Uterus (tissue), 4 donors: ENCODE measurements around the gene PBXIP1. TPM values are rescaled to one million over a fixed set of nuclear protein-coding genes. Genes with fewer than 3 reads are reported as not detected.

Experiments used
- DNase-seq, 2 donors: peaks; one replicate each; pipeline ENCODE4 v3.0.0-alpha.2; 2019 to 2020
- H3K27ac ChIP-seq, 2 donors: fragments of 200-600 bp; sonication (generic); 1 replicate in 1 of 2; 2 replicates in 1 of 2; pipeline ENCODE4 v1.5.1; 2016 to 2018
- H3K27me3 ChIP-seq, 2 donors: fragments of 200-600 bp; sonication (generic); one replicate each; pipeline ENCODE4 v1.5.1; 2018 to 2019; ENCODE audit warnings: control low read depth in 1 of 2
- H3K36me3 ChIP-seq, 2 donors: fragments of 200-600 bp; sonication (generic); one replicate each; pipeline ENCODE4 v1.5.1; 2019; ENCODE audit warnings: control low read depth in 1 of 2
- H3K4me1 ChIP-seq, 2 donors: fragments of 200-600 bp; sonication (generic); one replicate each; pipeline ENCODE4 v1.5.1; 2018 to 2019; ENCODE audit warnings: control low read depth in 1 of 2
- H3K4me3 ChIP-seq, 2 donors: fragments of 200-600 bp; sonication (generic); 1 replicate in 1 of 2; 2 replicates in 1 of 2; pipeline ENCODE4 v1.5.1; 2018 to 2019; ENCODE audit warnings: mild to moderate bottlenecking in 1 of 2
- H3K9me3 ChIP-seq, 2 donors: fragments of 200-600 bp; sonication (generic); one replicate each; pipeline ENCODE4 v1.5.1; 2019; ENCODE audit warnings: control low read depth in 1 of 2
- POLR2A ChIP-seq, 2 donors: fragments of 450-650 bp; IDR thresholded peaks; one replicate each; pipeline ENCODE4 v1.6.1; 2016; ENCODE audit warnings: antibody characterized with exemption in 2 of 2, mild to moderate bottlenecking in 1 of 2, moderate library complexity in 1 of 2
- intact Hi-C: fragments of 100-400 bp; cut with DNase I; formaldehyde crosslinking; loops from one replicate; pipeline ENCODE4 v1.15.1; 2023; ENCODE audit warnings: low total_unique reads
- total RNA-seq, 4 donors: library from RNA; depleted of rRNA in 3 of 4; stranded (reverse); fragments of >200 nt in 3 of 4; gene quantifications; one replicate each; pipeline versions ENCODE4 v1.1.0 to v1.2.4, GENCODE V29; 2014 to 2023
- TF ChIP-seq, protein P1 (sequence below), 4 experiments: fragments of 200-600 bp in 2 of 4; fragments of 450-650 bp in 2 of 4; sonication (generic) in 2 of 4; IDR thresholded peaks; one replicate each; pipeline ENCODE4 v1.5.1; 2016 to 2019; ENCODE audit warnings: antibody characterized with exemption in 4 of 4, mild to moderate bottlenecking in 2 of 4, moderate library complexity in 1 of 4
- donor health status: DM: yes; HTN: yes; CAD: no.

PBXIP1 gene
- total RNA-seq, 4 donors from 2014 or later = 34.4 to 151 (median 88.6) TPM

DNA sequence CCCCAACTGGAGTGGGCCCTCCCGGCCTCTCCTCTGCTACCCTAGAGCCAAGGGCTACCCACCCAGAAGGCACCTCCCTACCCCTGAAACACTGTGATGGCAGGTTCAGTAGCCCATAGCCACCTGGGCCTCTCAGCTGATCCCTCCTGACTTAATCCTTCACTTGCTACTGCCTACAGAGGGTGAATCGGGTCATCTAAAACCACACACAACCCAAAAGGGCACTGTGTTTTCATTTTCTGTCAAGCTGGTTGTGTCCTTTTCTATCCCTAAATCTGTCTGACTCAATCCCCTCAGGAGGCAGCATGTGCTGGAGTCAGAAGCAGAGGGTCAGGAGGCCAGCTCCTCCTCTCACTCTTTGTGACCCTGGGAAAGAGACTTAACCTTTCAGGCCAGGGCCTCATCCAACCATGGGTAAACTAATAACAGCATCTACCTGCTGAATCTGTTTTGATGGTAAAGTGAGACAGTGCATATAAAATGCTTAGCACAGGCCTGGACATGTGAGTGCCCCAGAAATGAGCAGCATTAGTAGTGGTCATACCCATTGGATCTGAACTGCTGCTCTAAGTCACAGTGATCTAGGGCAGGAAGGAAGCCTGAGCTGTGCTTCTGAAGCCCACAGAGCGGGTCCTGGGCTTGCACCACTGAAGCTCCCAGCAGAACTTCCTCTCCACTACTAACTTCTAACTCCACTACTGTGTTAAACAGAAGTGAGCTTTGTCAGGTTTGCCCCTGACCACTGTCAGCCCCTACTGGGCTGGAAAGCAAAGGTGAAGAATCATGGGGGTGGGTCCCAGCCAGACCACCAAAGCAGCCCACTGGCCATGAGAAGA lies 30.3 kb downstream of the PBXIP1 start:
- TF ChIP-seq, protein P1, sequence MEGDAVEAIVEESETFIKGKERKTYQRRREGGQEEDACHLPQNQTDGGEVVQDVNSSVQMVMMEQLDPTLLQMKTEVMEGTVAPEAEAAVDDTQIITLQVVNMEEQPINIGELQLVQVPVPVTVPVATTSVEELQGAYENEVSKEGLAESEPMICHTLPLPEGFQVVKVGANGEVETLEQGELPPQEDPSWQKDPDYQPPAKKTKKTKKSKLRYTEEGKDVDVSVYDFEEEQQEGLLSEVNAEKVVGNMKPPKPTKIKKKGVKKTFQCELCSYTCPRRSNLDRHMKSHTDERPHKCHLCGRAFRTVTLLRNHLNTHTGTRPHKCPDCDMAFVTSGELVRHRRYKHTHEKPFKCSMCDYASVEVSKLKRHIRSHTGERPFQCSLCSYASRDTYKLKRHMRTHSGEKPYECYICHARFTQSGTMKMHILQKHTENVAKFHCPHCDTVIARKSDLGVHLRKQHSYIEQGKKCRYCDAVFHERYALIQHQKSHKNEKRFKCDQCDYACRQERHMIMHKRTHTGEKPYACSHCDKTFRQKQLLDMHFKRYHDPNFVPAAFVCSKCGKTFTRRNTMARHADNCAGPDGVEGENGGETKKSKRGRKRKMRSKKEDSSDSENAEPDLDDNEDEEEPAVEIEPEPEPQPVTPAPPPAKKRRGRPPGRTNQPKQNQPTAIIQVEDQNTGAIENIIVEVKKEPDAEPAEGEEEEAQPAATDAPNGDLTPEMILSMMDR (IDR thresholded peaks at IDR 0.05) = no peak
- no peak for TF ChIP-seq POLR2A (IDR thresholded peaks at IDR 0.05)
- Histone ChIP-seq H3K9me3 (no peaks in the 10 kb centered on the region), H3K27me3 (no peaks in the 10 kb centered on the region), H3K4me1 (no peaks in the 10 kb centered on the region), H3K27ac (no peak overlapping the region), H3K4me3 (no peak overlapping the region), H3K36me3 (no peaks in the 10 kb centered on the region)
- intact Hi-C loops = no loop called here
- DNase-seq = no peak

DNA sequence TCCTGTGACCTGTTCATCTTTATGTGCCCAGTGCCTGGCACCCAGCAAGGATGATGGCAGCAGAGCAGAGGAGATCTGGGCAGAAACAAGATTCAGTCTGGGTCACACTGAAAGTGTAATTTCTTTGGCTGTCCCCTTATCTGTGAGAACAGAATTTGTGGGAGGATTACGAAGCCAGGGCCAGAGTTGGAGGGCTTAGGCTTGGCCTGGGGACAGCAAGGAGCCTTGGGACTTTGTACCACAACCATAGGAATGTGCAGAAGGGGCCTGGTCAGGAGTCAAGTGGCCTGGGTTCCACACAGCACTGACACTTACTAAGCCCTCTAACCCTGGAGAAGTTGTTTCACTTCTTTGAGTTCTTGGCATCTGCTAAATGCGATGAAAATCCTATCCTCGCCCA lies 32.2 kb downstream of the PBXIP1 start:
- H3K36me3 ChIP-seq = no peaks in the 10 kb centered on the region
- H3K9me3 ChIP-seq = no peaks in the 10 kb centered on the region
- no peak overlapping the region for H3K4me3 ChIP-seq
- no peaks in the 10 kb centered on the region for H3K4me1 ChIP-seq
- TF ChIP-seq, protein P1 (IDR thresholded peaks at IDR 0.05) = no peak
- no peak for TF ChIP-seq POLR2A (IDR thresholded peaks at IDR 0.05)
- intact Hi-C loops = no loop called here
- H3K27me3 ChIP-seq = no peaks in the 10 kb centered on the region
- DNase-seq = no peak
- H3K27ac ChIP-seq = no peak overlapping the region

DNA sequence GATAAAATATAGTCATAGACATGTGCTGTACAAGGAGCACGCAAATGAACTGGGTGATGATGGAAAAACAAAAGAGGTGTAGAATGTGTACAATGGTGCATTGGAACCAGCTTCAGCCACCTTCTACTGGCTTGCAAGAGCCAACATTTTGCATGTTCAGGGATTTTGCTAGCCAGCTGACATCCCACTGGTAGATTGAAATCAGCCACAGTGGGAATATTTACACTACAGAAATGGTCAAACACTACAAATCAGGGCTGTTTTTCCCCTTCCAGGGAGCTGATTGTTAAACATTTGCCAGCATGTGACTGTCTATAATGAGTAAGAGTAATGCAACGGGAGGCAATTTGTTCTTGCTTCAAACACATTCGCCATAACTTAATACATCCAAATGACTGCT lies 42.6 kb downstream of the PBXIP1 start:
- intact Hi-C loops = no loop called here
- Histone ChIP-seq H3K9me3 (no peaks in the 10 kb centered on the region), H3K4me1 (no peaks in the 10 kb centered on the region), H3K36me3 (no peaks in the 10 kb centered on the region), H3K27me3 (no peaks in the 10 kb centered on the region), H3K27ac (no peak overlapping the region), H3K4me3 (no peak overlapping the region)
- TF ChIP-seq POLR2A (IDR thresholded peaks at IDR 0.05) = no peak
- TF ChIP-seq, protein P1 (IDR thresholded peaks at IDR 0.05) = no peak
- no peak for DNase-seq

DNA sequence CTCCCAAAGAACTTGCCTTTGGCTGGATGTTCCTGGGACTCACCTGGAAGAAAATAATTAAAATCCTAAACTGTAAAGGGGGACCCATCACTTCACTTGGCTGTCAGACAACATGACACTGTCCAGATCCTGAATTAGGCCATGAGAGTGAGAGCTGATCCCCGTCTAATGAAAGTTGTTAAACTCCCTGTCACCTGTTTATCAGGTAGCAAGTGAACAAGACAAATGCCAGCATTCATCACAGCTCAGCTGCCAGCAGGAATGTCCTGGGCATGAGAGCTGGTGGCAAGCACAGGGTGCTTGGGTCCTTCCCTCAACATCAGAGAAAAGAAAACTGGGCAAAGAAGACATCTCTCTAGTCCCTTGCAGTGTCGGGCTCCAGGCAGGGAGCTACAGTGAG lies 43.1 kb downstream of the PBXIP1 start:
- Histone ChIP-seq H3K27ac (no peak overlapping the region), H3K4me1 (no peaks in the 10 kb centered on the region), H3K4me3 (no peak overlapping the region), H3K27me3 (no peaks in the 10 kb centered on the region), H3K36me3 (no peaks in the 10 kb centered on the region), H3K9me3 (no peaks in the 10 kb centered on the region)
- no peak for DNase-seq
- TF ChIP-seq POLR2A (IDR thresholded peaks at IDR 0.05) = no peak
- intact Hi-C loops = no loop called here

DNA sequence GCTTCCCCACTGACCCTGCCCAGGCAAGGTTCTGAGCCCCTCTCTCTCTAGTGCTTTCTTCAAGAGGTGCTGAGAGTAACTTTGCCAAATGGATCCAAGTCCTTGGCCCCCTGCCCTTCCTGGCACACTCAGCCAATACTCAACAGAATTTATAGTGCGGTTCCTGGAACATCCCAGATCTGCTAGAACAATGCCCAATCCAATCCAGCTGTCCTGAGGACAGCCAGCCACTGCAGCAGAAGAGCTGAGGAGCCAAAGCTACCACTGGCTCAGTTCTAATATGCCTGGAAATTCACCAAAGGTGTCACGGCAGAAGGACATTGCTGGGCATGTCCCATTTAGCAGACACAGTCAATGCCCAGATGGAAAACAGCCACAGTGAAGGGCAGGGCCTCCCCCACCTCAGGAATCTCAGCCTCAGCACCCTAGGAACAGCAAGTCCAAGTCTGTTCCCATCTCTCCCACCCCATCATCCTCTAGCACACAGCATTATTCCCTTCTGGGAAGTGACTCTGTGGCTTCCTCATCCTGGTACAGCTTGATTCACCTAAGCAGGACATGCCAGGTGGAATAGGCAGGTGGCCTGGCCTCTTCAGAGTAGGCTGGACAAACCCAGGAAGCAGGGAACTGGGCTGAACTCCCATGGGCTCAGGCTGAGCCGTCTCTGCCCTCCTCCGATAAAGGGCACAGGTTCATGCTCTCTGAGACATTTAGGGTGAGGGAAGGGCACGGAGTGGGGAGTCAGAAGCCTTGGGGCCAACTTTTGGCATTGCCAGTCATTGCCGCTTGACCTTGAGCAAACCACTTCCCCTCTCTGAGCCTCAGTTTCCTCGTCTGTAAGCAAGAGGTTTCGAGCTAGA lies 44.0 kb downstream of the PBXIP1 start:
- no peak for TF ChIP-seq POLR2A (IDR thresholded peaks at IDR 0.05)
- TF ChIP-seq, protein P1 (IDR thresholded peaks at IDR 0.05) = no peak
- Histone ChIP-seq H3K36me3 (no peaks in the 10 kb centered on the region), H3K4me3 (no peak overlapping the region), H3K9me3 (no peaks in the 10 kb centered on the region), H3K27me3 (no peaks in the 10 kb centered on the region), H3K27ac (no peak overlapping the region), H3K4me1 (no peaks in the 10 kb centered on the region)
- DNase-seq = no peak
- intact Hi-C loops = no loop called here
